Umbilical cord (tissue), 2 donors: ENCODE measurements around the gene FCGBP. TPM values are rescaled to one million over a fixed set of nuclear protein-coding genes. Genes with fewer than 3 reads are reported as not detected.
"Not testable (repeated sequence)": the region's sequence is repeated elsewhere in the genome, so short reads cannot be mapped to it uniquely, and the experiment has no call there.

Source experiments
- DNase-seq: peaks from one replicate; pipeline ENCODE4 v3.0.0-alpha.2; 2015; ENCODE audit warnings: low spot score
- total RNA-seq: library from RNA; depleted of rRNA; stranded (reverse); fragments of >200 nt; gene quantifications from one replicate; pipeline ENCODE4 v1.2.3, GENCODE V29; 2014; ENCODE audit warnings: low replicate concordance; ENCODE audit not compliant: insufficient read depth

The FCGBP gene
- 175 TPM for total RNA-seq

DNA sequence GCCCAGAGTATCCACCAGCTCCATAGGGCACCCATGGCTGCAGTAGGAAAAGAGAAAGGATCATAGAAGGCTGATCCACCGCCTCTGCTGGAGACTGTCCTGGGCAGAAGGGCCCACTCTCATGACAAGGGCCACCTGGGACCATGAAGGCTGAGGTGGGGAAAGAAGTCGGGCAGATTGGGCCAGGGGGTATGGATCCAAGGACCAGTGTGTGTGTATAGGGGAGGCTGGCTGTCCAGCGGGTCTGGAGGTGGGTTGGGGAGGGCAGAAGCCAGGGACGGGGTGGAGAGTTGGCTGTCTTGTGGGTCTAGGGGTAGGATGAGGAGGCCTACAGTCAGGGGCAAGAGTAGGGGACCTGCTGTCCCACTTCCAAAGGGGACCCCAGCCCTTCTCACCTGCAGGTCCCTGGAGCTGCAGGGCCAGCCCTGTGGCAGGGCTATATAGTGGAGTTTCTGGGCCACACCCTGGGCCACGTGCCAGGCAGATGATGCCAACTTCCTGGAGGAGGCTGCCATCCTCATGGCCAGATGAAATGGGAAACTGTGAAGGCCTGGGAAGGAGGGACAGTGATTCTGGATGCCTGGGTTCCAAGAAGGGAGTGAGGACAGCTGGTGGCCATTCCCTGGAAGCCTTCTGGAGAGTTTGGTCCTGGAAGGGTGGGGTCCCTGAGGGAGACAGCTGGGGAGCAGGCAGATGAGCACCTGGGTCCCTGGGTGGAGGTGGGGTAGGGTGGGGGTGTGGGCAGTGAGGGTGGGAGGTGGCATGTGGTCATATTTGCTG is at the start of gene FCGBP:
TSS of gene FCGBP (minus strand) at position 51 of the 780 bp plus-strand sequence.
- DNase-seq, result no peak

DNA sequence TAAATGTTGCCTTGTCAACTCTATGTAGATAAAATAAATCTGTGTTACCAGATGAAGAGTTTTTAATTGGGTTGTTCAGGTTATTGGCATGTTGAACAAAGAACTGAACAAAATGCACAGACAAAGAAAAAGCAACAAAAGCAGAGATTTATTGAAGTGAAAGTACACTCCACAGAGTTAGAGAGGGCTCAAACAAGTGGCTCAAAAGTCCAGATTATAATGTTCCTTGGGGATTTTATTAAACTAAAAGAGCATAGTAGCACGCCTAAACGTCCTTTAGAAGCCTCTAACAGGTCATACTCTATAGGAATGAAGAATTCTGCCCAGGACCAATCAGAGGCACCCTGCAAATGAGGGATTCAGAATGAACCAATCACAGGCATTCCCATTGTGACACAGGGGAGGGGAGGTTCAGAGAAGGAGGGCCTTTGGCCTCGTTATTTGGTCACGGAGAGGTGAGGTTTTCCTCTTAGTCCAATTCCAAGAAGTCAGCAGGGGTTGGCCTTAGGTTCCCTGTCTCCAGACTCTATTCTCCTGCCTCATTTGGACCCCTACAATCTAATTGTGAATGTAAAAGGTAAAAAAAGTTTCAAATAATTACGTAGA is 49.4 kb upstream of the FCGBP start:
- no peak for DNase-seq

DNA sequence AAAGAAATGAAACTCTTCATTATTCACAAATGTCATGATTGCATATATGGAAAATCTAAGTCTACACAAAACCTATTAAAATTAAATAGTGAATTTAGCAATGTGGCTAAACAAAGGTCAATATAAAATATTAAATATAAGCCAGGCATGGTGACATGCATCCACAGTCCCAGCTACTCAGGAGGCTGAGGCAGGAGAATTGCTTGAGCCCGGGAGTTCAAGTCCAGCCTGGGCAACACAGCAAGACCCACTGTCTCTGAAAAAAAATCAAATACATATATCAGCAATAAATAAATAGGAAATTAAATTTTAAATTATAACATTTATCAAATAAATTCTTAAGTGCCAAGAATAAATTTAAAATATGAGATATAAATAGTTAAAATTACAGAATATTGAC is 48.4 kb upstream of the FCGBP start:
- DNase-seq, result no peak

DNA sequence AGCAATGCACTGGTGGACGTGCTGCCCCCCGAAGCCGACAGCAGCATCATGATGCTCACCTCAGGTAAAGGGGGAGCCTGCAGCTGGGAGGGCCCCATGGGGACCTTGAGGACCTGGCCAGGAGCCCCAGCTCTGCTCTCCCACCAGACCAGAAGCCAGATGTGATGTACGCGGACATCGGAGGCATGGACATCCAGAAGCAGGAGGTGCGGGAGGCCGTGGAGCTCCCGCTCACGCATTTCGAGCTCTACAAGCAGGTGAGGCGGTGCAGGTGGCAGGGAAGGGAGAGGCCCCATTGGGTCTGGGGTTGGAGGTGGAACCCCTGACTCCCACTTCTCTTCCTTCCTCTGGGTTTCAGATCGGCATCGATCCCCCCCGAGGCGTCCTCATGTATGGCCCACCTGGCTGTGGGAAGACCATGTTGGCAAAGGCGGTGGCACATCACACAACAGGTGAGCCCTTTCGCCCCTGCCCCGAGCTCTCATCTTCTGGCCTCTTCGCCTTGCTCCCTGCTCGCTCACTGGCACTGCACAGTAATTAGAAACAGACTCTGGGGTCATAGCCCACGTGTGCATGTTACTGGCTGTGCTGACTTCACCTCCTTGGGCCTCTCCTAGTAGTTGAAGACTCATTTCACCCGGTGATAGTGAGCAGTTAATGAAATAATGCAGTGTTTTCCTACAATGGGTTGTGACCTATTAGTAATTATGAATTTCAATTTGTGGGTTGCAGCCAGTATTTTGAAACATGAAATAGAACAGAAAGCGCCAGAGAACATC is 40.1 kb upstream of the FCGBP start:
- DNase-seq, result no peak

DNA sequence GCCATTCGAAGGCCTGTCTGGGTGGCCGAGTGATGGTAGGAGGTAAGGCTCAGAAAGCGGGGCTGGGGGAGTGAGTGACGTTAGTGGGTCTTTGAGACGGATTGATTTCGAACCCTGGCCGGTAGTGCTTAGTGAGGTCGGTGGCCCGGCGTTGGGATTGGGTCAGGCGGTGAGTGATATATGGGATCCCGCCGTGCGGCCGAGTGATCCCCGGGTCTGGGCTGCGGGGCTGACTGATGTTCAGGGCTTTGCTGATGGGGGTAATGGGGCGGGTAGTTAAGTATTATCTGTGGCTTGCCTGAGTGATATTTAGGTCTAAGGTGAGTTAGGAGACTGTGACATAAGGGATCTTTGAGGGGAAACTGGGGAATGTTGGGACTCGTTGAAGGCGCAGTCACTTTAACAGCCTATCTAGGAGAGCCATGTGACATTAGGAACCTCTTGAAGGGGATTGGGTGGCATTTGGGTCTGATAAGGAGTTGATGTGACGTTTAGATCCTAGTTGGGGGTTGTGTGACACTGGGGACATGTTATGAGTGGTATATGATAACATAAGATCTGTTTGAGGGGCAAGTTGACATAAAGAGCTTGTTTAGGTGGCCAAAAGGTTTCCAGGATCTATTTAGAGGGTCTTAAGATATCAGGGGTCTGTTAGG is 37.1 kb upstream of the FCGBP start:
- DNase-seq, result no peak

DNA sequence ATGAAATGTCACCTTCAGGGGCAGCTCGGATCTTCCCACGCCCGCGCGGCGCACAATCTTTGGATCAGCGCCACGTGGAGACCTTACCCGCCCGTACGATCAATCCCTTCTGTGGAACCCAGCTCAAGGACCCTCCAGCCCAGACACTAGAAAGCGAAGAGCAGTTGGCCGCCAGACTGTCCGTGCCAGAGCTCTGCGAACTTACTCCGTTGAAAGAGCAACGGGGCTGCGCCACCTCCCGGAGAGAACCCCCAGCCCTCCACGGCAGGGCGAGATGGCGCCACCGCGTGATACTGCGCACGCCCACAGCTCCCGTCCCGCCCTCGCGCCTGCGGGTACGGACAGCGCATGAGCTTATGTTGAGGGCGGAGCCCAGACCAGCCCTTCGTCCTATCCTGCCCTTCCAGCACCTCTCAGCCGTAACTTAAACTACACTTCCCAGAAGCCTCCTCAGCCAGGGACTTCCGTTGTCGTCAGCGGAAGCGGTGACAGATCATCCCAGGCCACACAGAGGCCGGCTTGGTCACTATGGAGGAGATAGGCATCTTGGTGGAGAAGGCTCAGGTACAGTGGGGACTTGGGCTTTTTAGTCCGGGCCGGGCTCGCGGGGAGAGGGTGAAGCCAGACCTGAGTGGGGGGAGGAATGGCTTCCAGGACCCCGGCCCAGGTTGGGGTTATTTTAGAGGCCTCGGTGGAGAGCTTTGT is 36.4 kb upstream of the FCGBP start, which contains the start of gene PSMC4:
TSS of gene PSMC4 (plus strand) at position 491 of the 705 bp plus-strand sequence. CDS start at position 529, 38 bp downstream.
- DNase-seq, result peak; percentile 99

DNA sequence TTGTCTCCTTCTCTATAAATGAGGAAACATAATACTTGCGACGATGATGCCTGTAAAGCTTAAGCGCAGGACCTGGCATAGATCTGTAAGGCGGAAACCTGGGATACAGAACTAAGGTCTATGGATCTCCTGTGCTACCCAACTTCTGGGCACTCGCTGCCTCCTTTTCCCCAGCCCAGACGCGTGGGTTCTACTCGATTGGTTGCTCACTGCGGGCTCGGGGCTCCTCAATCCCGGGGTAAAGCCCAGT is 35.9 kb upstream of the FCGBP start:
- no peak for DNase-seq

DNA sequence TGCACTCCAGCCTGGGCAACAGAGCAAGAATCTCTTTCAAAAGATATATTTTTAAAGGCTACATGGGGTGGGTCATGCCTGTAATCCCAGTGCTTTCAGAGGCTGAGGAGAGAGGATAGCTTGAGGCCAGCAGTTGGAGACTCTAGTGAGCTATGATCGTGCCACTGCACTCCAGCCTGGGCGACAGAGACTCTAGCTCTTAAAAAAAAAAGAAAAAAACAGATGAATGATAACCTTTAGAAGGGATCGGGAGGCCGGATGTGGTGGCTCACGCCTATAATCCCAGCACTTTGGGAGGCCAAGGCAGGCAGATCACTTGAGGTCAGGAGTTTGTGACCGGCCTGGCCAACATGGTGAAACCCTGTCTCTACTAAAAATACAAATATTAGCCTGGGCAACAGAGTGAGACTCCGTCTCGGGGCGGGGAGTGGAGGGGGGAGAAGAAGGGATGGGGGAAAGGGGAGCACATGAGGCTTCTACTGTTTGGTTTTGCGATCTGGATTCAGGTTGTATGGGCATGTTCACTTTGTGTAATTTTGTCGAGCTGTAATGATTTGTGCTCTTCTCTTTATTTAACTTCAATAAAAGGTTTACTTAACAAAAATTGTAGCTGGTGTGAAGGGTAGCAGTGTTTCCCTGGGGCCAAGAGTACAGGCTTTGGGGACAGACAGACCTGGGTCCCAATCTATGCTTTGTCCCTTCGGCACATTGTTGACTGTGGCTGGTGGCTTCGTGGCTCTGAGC is 35.4 kb upstream of the FCGBP start:
- no peak for DNase-seq

DNA sequence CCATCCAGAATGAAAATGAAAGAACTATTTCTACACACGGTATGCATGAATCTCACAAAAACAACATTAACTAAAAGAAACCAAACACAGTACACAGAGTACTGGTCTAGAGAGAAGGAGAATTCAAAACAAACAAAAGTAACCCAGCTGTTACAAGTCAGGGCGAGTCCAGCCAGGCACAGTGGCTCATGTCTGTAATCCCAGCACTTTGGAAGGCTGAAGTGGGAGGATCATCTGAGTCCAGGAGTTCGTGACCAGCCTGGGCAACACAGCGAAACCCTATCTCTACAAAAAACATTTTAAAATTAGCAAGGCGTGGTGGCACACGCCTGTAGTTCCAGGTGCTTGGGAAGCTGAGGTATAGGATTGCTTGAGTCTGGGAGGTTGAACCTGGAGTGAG is 34.8 kb upstream of the FCGBP start:
- no peak for DNase-seq

DNA sequence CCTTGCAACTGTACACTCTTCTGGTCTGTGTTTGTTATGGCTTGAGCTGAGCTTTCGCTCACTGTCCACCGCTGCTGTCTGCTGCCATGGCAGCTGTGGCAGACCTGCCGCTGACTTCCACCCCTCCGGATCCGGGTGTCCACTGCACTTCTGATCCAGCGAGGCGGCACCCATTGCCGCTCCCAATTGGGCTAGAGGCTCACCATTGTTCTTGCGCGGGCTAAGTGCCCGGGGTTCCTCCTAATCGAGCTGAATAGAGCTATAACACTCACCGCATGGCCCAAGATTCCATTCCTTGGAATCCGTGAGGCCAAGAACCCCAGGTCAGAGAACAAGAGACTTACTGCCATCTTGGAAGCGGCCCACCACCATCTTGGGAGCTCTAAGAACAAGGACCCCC is 34.4 kb upstream of the FCGBP start:
- DNase-seq, result no peak

DNA sequence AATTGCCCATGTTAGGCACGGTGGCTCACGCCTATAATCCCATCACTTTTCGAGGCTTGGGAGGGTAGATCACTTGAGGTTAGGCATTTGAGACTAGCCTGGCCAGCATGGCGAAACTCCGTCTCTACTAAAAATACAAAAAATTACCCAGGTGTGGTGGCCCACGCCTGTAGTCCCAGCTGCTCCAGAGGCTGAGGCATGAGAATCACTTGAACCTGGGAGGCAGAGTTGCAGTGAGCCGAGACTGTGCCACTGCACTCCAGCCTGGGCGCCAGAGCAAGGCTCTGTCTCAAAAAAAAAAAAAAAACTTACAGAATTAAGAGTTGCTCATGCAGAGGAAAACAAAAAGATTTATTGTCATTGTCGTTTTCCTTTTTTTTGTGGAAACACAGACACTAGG is 33.1 kb upstream of the FCGBP start:
- DNase-seq, result no peak

DNA sequence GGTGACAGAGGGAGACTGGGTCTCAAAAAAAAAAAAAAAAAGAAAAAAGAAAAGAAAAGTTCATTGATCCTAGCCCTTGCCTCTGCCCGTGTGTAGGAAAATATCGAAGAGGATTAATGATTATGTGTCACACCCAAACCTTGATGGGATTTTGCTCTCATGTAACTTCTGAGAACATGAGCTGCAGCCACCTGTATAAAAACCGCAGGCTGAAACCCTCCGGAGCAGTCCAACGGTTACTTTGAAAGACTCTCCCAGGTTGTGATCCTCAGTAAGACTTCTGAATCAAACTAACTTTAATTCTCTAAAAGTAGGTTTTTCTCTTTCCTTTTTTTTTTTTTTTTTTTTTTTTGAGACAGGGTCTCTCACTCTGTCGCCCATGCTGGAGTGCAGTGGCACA is 32.2 kb upstream of the FCGBP start:
- DNase-seq, result no peak

DNA sequence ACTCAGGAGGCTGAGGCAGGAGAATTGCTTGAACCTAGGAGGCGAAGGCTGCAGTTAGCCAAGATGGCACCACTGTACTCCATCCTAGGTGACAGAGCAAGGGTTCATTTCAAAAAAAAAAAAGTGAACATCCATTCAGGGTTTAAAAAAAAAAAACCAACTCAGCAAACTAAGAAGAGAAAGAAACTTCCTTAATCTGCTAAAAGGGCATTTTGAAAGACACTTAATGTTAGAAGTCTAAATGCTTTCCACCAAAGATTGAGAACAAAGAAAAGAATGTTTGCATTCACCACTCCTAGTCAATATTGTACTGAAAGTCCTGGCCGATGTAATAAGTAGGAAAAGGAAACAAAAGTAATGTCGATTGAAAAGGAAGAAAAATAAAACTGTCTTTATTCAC is 29.5 kb upstream of the FCGBP start:
- DNase-seq, result no peak

DNA sequence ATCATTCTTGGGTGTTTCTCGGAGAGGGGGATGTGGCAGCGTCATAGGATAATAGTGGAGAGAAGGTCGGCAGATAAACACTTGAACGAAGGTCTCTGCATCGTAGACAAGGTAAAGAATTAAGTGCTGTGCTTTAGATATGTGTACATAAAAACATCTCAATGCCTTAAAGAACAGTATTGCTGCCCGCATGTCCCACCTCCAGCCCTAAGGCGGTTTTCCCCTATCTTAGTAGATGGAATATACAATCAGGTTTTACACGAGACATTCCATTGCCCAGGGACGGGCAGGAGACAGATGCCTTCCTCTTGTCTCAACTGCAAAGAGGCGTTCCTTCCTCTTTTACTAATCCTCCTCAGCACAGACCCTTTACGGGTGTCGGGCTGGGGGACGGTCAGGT is 25.0 kb upstream of the FCGBP start:
- DNase-seq, result not testable (repeated sequence)

DNA sequence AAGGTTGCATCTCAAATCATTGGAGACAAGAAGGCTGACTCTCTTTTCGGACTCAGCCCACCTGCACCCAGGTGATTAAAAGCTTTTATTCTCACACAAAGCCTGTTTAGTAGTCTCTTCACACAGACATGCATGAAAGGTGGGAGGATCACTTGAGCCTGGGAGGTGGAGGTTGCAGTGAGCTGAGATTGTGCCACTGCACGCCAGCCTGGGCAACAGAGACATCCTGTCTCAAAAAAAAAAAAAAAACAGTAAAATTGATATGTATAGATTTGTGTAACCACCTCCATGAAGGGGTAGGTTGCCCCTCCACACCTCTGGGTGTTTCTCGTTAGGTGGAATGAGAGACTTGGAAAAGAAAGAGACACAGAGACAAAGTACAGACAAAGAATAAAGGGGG is 24.5 kb upstream of the FCGBP start:
- not testable (repeated sequence) for DNase-seq

DNA sequence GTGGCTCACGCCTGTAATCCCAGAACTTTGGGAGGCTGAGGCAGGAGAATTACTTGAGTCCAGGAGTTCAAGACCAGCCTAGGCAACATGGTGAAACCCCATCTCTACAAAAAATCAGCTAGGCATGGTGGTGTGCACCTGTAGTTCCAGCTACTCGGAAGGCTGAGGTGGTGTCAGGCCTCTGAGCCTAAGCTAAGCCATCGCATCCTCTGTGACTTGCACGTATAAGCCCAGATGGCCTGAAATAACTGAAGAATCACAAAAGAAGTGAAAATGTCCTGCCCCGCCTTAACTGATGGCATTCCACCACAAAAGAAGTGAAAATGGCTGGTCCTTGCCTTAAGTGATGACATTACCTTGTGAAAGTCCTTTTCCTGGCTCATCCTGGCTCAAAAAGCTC is 23.5 kb upstream of the FCGBP start:
- DNase-seq, result not testable (repeated sequence)

DNA sequence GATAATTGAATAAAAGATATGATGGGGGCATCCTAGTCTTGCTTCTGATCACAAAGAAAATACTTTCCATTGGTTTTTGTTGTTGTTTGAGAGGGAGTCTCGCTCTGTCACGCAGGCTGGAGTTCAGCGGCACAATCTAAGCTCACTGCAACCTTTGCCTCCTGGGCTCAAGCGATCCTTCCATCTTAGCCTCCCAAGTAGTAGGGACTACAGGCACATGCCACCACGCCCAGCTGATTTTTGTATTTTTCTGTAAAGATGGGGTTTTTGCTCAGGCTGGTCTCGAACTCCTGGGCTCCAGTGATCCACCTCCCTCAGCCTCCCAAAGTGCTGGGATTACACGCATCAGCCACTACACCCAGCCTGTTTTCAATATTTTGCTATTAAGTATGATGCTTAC is 19.5 kb upstream of the FCGBP start:
- no peak for DNase-seq

DNA sequence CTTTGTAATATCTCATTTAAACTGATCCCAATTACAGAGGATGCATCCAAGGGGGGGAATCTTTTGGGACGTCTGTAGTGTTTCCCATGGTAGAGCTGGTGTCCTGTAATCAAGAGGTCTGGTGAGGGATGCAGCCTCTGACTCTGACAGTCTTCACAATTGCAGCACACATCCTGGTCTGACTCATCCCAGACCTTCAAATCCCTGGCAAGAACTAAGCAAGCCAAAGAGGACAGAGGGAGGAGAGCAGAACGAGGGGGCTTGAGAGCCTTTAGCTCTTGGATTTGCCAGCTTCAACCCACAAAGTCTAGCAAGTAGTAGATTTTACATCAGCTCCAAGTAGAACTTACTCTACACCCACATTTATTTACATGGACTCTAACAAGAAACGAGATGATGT is 17.3 kb upstream of the FCGBP start:
- DNase-seq, result peak; percentile 72

DNA sequence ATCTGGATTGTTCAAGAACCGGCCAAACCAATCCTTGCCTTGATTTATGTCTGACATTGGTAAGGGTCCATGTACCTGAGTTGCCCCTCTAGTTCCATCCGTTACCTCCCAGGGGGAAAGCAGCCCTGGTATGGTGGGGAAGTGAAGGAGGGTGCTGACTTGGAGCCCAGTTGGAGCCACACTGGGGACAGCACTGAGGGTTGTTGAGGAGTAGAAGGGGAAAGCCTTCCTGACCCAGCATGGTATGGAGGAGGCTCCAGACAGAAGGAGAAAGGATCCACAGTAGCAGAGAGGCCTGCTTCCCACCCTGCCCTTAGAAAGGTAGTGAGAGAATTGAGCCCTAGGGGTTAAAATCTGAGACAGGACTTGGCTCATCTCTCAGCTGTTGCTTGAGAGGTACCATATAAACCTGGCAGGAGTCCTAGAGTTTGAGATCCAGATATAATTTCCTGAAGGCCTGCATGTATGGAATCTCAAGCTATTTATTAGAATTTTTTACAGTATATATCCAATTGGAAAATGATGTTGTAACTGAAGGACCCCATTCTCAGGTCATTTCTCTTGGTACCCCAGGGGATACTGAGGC is 16.7 kb upstream of the FCGBP start:
- no peak for DNase-seq

DNA sequence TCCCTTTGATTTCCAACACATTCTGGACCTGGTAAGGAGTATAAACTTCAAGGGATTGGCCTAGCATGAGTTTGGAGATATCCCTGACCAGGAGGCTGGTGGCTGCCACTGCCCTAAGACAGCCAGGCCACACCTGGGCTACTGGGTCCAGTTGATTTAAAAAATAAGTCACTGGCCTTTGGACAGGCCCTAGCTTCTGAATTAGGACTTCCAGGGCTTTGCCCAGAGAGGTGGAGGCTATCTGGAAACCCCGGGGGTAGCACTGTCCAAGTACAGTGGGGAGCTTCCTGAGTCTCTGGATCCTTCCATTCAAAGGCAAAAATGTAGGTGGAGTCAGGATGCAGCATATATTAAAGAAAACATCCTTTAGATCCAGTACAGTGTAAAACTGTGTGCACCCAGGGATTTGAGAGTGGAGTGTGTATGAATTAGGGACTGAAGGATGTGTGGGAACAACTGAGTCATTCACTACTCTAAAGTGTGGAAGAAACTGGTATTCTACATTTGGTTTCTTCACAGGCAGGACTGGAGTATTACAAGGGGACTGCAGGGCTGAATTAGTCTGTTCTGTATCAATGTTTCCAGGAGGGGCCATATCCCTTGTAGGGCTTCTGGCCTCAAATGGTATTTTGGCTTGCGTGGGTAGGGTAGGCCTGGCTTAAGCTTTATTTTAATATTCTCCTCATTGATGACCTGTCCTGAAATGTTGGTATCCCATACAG is 14.8 kb upstream of the FCGBP start:
- DNase-seq, result no peak
